Lung (tissue), 12 donors: ENCODE results near the gene OR5AP2. TPM values are rescaled to one million over a fixed set of nuclear protein-coding genes. Genes with fewer than 3 reads are reported as not detected.

ENCODE experiments used
- ATAC-seq: fragments of 200-7000 bp; cut with Tn5 transposase; one replicate; pipeline ENCODE4 v1.9.1; 2020; ENCODE audit warnings: moderate number of reproducible peaks; ENCODE audit not compliant: insufficient read depth, low FRiP score
- DNase-seq, 3 donors: peaks; one replicate each; pipeline ENCODE4 v3.0.0-alpha.2; 2013 to 2017
- H3K27ac ChIP-seq, 2 donors: one replicate each; pipeline ENCODE4 v1.5.1; 2013; ENCODE audit warnings: mild to moderate bottlenecking in 2 of 2, moderate library complexity in 2 of 2, control low read depth in 1 of 2, inconsistent platforms in 1 of 2, low read depth in 1 of 2, low read length in 1 of 2
- H3K27me3 ChIP-seq, 3 donors: one replicate each; pipeline ENCODE4 v1.5.1; 2013; ENCODE audit warnings: low read length in 2 of 3; ENCODE audit not compliant: control insufficient read depth in 3 of 3, insufficient read depth in 3 of 3
- H3K36me3 ChIP-seq, 4 donors: one replicate each; pipeline ENCODE4 v1.5.1; 2013; ENCODE audit warnings: low read length in 4 of 4, mild to moderate bottlenecking in 1 of 4, moderate library complexity in 1 of 4; ENCODE audit not compliant: control insufficient read depth in 4 of 4, insufficient read depth in 4 of 4
- H3K4me1 ChIP-seq, 5 donors: one replicate each; pipeline ENCODE4 v1.5.1; 2013; ENCODE audit warnings: low read length in 5 of 5, mild to moderate bottlenecking in 2 of 5, moderate library complexity in 1 of 5; ENCODE audit not compliant: control insufficient read depth in 5 of 5, insufficient read depth in 5 of 5
- H3K4me3 ChIP-seq: one replicate; pipeline ENCODE4 v1.5.1; 2013; ENCODE audit warnings: mild to moderate bottlenecking, control low read depth, moderate library complexity
- H3K9ac ChIP-seq, 2 donors: one replicate each; pipeline ENCODE4 v1.5.1; 2013; ENCODE audit warnings: low read length in 2 of 2, control low read depth in 1 of 2; ENCODE audit not compliant: insufficient read depth in 1 of 2
- H3K9me3 ChIP-seq, 4 donors: one replicate each; pipeline ENCODE4 v1.5.1; 2013; ENCODE audit warnings: low read length in 3 of 4, mild to moderate bottlenecking in 1 of 4, moderate library complexity in 1 of 4; ENCODE audit not compliant: control insufficient read depth in 4 of 4, insufficient read depth in 3 of 4
- WGBS, 2 donors: extraction: QIAGEN DNeasy Blood & Tissue Kit; methylation state at CpG; one replicate each; pipeline ENCODE4 v1.1.7; 2013; 5-methylcytosine and 5-hydroxymethylcytosine counted together
- polyA plus RNA-seq, 2 donors: library from polyadenylated mRNA; stranded (reverse); fragments of 200-250 nt; gene quantifications; one replicate each; pipeline ENCODE4 v1.2.1, GENCODE V29; 2013
- total RNA-seq, 2 donors: library from RNA; depleted of rRNA in 1 of 2; stranded (reverse); fragments of >200 nt in 1 of 2; gene quantifications; one replicate each; pipeline ENCODE4 v1.2.1, GENCODE V29; 2014 to 2021
- TF ChIP-seq, protein P1 (sequence below): IDR thresholded peaks from 2 replicates; pipeline ENCODE4 v1.5.1; 2012; ENCODE audit warnings: mild to moderate bottlenecking; ENCODE audit errors: control extremely low read depth, extremely low read depth
- donor health status: control.
- donor health status: control.
- donor health status: Bipolar disorder and iron deficiency.
- donor health status: healthy.
- donor health status: DM: yes; HTN: yes; CAD: no.

Gene OR5AP2
- total and polyA plus RNA-seq, 4 donors = not detected

DNA sequence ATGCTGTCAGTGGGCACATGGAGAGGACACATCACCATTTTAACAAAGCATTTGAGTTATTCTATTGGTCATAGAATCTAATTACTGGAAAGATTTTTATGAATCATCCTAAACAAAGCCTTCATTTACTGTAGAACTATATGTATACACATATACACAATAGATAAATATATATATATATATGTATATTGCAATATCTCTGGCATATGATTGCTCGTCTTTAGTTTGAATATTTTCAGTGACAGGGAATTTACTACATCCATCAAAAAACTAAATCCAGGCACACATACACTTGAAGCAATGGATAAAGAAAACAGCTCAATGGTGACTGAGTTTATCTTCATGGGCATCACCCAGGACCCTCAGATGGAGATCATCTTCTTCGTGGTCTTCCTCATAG, 21.1 kb upstream of the OR5AP2 start, which contains the start of gene OR5AR1:
Gene OR5AR1, plus strand, starts transcription at position 301 of the 400 bp plus-strand sequence. Its CDS starts 0 bp downstream, at position 301.
- WGBS, 2 donors = 76 to 84% methylated on average over 2 of the region's 2 CpGs
- Histone ChIP-seq H3K27me3 (no peaks in the 10 kb centered on the region), H3K9ac (no peak within 1 kb of the TSS), H3K4me1 (no peaks in the 10 kb centered on the region), H3K36me3 (no peaks in the 10 kb centered on the region), H3K9me3 (peaks cover 0 to 2% (median 0%) of the 10 kb centered on the region in 4 donors), H3K4me3 (no peak within 1 kb of the TSS), H3K27ac (no peak within 1 kb of the TSS)
- DNase-seq (no peak), ATAC-seq (no peak)
- TF ChIP-seq, protein P1, sequence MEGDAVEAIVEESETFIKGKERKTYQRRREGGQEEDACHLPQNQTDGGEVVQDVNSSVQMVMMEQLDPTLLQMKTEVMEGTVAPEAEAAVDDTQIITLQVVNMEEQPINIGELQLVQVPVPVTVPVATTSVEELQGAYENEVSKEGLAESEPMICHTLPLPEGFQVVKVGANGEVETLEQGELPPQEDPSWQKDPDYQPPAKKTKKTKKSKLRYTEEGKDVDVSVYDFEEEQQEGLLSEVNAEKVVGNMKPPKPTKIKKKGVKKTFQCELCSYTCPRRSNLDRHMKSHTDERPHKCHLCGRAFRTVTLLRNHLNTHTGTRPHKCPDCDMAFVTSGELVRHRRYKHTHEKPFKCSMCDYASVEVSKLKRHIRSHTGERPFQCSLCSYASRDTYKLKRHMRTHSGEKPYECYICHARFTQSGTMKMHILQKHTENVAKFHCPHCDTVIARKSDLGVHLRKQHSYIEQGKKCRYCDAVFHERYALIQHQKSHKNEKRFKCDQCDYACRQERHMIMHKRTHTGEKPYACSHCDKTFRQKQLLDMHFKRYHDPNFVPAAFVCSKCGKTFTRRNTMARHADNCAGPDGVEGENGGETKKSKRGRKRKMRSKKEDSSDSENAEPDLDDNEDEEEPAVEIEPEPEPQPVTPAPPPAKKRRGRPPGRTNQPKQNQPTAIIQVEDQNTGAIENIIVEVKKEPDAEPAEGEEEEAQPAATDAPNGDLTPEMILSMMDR = no peak

GRCh38 chr11:56659755-56660154, 17.5 kb upstream of the OR5AP2 start:
- TF ChIP-seq, protein P1 = no peak
- H3K4me1 ChIP-seq = no peaks in the 10 kb centered on the region
- DNase-seq (no peak), ATAC-seq (no peak)
- no peak overlapping the region for H3K9ac ChIP-seq
- H3K36me3 ChIP-seq = no peaks in the 10 kb centered on the region
- H3K27ac ChIP-seq = no peak overlapping the region
- 14 to 23% methylated on average over 3 of the region's 3 CpGs for WGBS, 2 donors
- no peaks in the 10 kb centered on the region for H3K27me3 ChIP-seq
- H3K4me3 ChIP-seq = no peak overlapping the region
- H3K9me3 ChIP-seq = peaks cover 0 to 2% (median 0%) of the 10 kb centered on the region in 4 donors

DNA sequence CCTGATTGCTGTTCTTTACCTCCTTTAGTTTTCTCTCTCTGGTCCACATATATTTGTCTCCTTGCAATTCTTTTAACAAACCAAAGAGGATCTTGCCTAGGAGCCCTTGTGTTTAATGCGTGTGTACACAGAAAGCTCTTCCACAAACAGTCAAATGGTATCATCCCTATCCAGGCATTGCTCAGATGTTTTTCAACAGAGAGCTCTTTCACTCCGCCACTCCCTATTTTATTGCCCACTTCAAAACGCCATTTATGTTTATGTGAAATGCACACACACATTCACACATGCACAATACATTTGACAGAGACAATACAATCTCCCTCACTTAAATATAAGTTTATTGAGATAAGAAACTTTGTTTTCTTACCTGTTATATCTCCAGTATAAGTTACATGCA, 4.7 kb downstream of the OR5AP2 start:
- Histone ChIP-seq H3K4me3 (no peak overlapping the region), H3K9ac (no peak overlapping the region), H3K27ac (no peak overlapping the region), H3K36me3 (no peaks in the 10 kb centered on the region), H3K27me3 (no peaks in the 10 kb centered on the region), H3K9me3 (peaks cover 0 to 4% (median 0%) of the 10 kb centered on the region in 4 donors), H3K4me1 (no peaks in the 10 kb centered on the region)
- ATAC-seq (no peak), DNase-seq (no peak)
- TF ChIP-seq, protein P1 = no peak
- WGBS, 2 donors = 78 to 86% methylated on average over 3 of the region's 3 CpGs

DNA sequence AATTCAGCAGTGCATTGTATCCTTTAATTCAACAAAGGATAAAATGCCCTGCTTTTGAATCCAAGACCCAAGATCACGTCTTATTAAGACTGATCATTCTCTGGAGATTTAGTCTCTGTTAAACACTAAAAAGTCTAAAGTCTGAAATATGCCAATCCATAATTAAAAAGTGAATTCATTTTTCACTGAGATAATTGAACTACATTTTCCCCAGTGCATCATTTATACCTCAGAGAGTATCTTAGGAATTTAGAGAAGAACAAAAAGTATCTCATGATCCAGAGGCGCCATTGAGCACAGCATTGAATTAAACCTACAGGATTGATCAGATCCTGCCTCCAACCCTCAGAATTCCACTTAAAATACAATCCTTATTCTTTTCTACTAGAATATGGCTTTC, 5.4 kb downstream of the OR5AP2 start:
- H3K9me3 ChIP-seq = peaks cover 0 to 2% (median 0%) of the 10 kb centered on the region in 4 donors
- no peak overlapping the region for H3K4me3 ChIP-seq
- no peaks in the 10 kb centered on the region for H3K4me1 ChIP-seq
- ATAC-seq (no peak), DNase-seq (no peak)
- H3K27ac ChIP-seq = no peak overlapping the region
- TF ChIP-seq, protein P1 = no peak
- 79 to 85% methylated on average over 2 of the region's 2 CpGs for WGBS, 2 donors
- no peak overlapping the region for H3K9ac ChIP-seq
- H3K27me3 ChIP-seq = no peaks in the 10 kb centered on the region
- no peaks in the 10 kb centered on the region for H3K36me3 ChIP-seq
